C4-2B (cell line): ENCODE data around the gene STAT6.

Experiments
- ZFX ChIP-seq: fragments of 450-650 bp; IDR thresholded peaks from 2 replicates; pipeline ENCODE4 v1.6.1; 2017
- TF ChIP-seq, protein P1 (sequence below): fragments of 450-650 bp; conservative IDR thresholded peaks from 2 replicates; pipeline ENCODE4 v1.5.1; 2017; ENCODE audit warnings: mild to moderate bottlenecking

GRCh38 chr12:57058454-57058853 is 52.7 kb downstream of the STAT6 start:
- TF ChIP-seq, protein P1, sequence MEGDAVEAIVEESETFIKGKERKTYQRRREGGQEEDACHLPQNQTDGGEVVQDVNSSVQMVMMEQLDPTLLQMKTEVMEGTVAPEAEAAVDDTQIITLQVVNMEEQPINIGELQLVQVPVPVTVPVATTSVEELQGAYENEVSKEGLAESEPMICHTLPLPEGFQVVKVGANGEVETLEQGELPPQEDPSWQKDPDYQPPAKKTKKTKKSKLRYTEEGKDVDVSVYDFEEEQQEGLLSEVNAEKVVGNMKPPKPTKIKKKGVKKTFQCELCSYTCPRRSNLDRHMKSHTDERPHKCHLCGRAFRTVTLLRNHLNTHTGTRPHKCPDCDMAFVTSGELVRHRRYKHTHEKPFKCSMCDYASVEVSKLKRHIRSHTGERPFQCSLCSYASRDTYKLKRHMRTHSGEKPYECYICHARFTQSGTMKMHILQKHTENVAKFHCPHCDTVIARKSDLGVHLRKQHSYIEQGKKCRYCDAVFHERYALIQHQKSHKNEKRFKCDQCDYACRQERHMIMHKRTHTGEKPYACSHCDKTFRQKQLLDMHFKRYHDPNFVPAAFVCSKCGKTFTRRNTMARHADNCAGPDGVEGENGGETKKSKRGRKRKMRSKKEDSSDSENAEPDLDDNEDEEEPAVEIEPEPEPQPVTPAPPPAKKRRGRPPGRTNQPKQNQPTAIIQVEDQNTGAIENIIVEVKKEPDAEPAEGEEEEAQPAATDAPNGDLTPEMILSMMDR = no peak
- TF ChIP-seq ZFX = no peak
